Measurements from ENCODE around the gene CMSS1. TPM values are rescaled to one million over a fixed set of nuclear protein-coding genes. Genes with fewer than 3 reads are reported as not detected.
"Not testable (repeated sequence)": the region's sequence is repeated elsewhere in the genome, so short reads cannot be mapped to it uniquely, and the experiment has no call there.

Gene CMSS1
- total RNA-seq, 2 experiments from 2014 or later: 34.8 to 37.2 TPM

DNA sequence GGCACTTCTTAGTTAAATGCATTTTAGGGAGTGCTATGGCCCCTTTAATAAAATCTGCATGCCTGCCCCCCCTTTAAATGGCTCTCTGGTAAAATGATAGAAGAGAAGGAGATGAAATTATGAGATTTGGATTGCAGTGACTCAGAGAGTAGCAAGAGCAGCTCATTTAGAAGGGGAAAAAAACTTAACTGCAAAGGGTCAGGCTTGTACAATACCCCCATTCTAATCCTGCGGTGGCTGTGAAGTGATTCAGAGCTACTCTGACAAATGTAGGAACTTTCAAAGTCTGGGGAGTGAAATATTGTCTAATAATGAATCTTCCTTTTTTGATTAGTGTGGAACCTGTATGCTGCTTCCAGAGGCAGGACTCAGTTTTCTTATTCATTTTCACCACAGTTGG is 399.1 kb downstream of the CMSS1 start:
- Mint-ChIP-seq H3K36me3 (ENCODE audit: low read depth) (peaks cover 11% of the 10 kb centered on the region), H3K4me3 (no peak overlapping the region), H3K27ac (no peak overlapping the region), H3K4me1 (peaks cover 6% of the 10 kb centered on the region), H3K27me3 (peaks cover 34% of the 10 kb centered on the region), H3K9me3 (peaks cover 12% of the 10 kb centered on the region)
- POLR2A ChIA-PET: no interaction called here
- CTCF ChIA-PET: interaction anchor here (1.3 kb wide), 1 partner anchor 142 kb away, joined by 3 read pairs; no protein-coding TSS in a partner anchor
- DNase-seq: no peak

GRCh38 chr3:100221159-100221558 is 403.5 kb downstream of the CMSS1 start:
- ChIA-PET POLR2A (no interaction called here), CTCF (interaction anchor here (1.0 to 1.2 kb wide), 2 partner anchors 9 to 13 kb away, joined by 3 read pairs; no protein-coding TSS in a partner anchor)
- DNase-seq: no peak
- Mint-ChIP-seq H3K36me3 (ENCODE audit: low read depth) (peaks cover 11% of the 10 kb centered on the region), H3K27ac (no peak overlapping the region), H3K4me1 (peaks cover 6% of the 10 kb centered on the region), H3K4me3 (no peak overlapping the region), H3K27me3 (peaks cover 30% of the 10 kb centered on the region), H3K9me3 (peaks cover 12% of the 10 kb centered on the region)

- no peak overlapping the region for H3K4me3 Mint-ChIP-seq
- peaks cover 2% of the 10 kb centered on the region for H3K36me3 Mint-ChIP-seq (ENCODE audit: low read depth)
- ChIA-PET CTCF (interaction anchor here (0.7 kb wide), 1 partner anchor 156 kb away, joined by 3 read pairs; no protein-coding TSS in a partner anchor), POLR2A (no interaction called here)
- no peak overlapping the region for H3K27ac Mint-ChIP-seq
- H3K27me3 Mint-ChIP-seq: peaks cover 7% of the 10 kb centered on the region
- H3K4me1 Mint-ChIP-seq: peaks cover 13% of the 10 kb centered on the region
- no peak for DNase-seq
- H3K9me3 Mint-ChIP-seq: no peaks in the 10 kb centered on the region
Measured at GRCh38 chr3:100225193-100225592, 407.5 kb downstream of the CMSS1 start.

- no peak overlapping the region for H3K4me3 Mint-ChIP-seq
- peaks cover 4% of the 10 kb centered on the region for H3K27me3 Mint-ChIP-seq
- peaks cover under 1% of the 10 kb centered on the region for H3K36me3 Mint-ChIP-seq (ENCODE audit: low read depth)
- H3K4me1 Mint-ChIP-seq: peaks cover 12% of the 10 kb centered on the region
- H3K27ac Mint-ChIP-seq: no peak overlapping the region
- ChIA-PET POLR2A (no interaction called here), CTCF (no interaction called here)
- H3K9me3 Mint-ChIP-seq: no peaks in the 10 kb centered on the region
- DNase-seq: no peak
Measured at GRCh38 chr3:100225883-100226282, 408.2 kb downstream of the CMSS1 start.

DNA sequence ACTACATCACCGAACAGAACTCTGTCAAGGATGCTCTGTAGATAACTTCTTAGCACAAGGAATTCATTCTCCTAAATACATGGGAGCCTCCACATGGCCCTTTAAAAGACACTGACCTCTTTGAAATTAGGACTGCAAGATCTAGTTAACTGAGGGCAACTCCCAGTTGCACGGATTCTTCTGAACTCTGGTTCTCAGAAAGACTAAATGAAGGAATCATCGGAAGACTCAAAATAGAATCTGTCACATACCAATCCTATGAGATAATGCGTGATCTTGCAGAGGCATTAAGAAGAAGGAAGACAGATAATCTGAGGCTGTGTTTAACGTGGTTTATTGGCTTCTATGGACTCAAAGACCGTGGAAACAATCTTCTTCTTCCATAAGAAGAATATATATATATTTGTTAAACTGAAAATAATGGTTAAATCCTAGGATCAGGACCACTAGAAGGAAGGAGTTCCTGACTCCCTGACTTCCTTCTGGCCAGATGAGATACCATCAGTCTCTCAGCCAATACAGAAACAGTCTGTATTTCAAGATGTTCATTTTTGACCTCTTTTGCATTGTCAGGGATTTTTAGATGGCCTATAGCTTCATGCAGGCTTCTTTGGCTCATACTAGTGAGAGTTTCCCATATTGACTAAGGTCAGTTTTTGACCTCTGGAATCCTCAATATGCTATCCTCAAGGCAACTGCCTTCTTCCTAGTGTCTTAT is 409.2 kb downstream of the CMSS1 start:
- DNase-seq: no peak
- Mint-ChIP-seq H3K4me3 (no peak overlapping the region), H3K36me3 (ENCODE audit: low read depth) (no peaks in the 10 kb centered on the region), H3K27ac (no peak overlapping the region), H3K4me1 (peaks cover 7% of the 10 kb centered on the region), H3K9me3 (no peaks in the 10 kb centered on the region), H3K27me3 (peaks cover 4% of the 10 kb centered on the region)
- ChIA-PET POLR2A (interaction anchor here (1.0 kb wide), 1 partner anchor 10 kb away, joined by 3 read pairs; no protein-coding TSS in a partner anchor), CTCF (interaction anchor here (0.5 kb wide), 1 partner anchor 29 kb away, joined by 3 read pairs; no protein-coding TSS in a partner anchor)

- CTCF ChIA-PET: interaction anchor here (0.5 kb wide), 1 partner anchor 29 kb away, joined by 3 read pairs; no protein-coding TSS in a partner anchor
- POLR2A ChIA-PET: interaction anchor here (1.0 kb wide), 1 partner anchor 9 kb away, joined by 3 read pairs; no protein-coding TSS in a partner anchor
- no peak for DNase-seq
- Mint-ChIP-seq H3K9me3 (no peaks in the 10 kb centered on the region), H3K4me3 (no peak overlapping the region), H3K36me3 (ENCODE audit: low read depth) (no peaks in the 10 kb centered on the region), H3K27me3 (peaks cover 4% of the 10 kb centered on the region), H3K4me1 (peaks cover 7% of the 10 kb centered on the region), H3K27ac (no peak overlapping the region)
Measured at GRCh38 chr3:100227511-100227921, 409.9 kb downstream of the CMSS1 start.

DNA sequence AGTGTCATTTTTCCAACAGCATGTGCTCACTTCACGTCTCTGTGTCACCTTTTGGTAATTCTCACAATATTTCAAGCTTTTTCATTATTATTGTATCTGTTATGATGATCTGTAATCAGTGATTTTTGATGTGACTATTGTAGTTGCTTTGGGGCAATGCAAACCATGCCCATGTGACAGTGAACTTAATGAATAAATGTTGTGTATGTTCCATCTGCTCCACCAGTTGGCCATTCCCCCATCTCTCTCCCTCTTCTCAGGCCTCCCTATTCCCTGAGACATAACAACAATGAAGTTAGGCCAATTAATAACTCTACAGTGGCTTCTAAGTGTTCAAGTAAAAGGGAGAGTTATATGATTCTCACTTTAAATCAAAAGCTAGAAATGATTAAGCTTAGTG is 410.6 kb downstream of the CMSS1 start:
- Mint-ChIP-seq H3K4me3 (no peak overlapping the region), H3K9me3 (no peaks in the 10 kb centered on the region), H3K36me3 (ENCODE audit: low read depth) (no peaks in the 10 kb centered on the region), H3K4me1 (peaks cover 7% of the 10 kb centered on the region), H3K27ac (no peak overlapping the region), H3K27me3 (peaks cover 3% of the 10 kb centered on the region)
- ChIA-PET POLR2A (no interaction called here), CTCF (interaction anchor here (1.0 to 1.3 kb wide), 2 partner anchors 10 to 14 kb away, joined by 3 read pairs; no protein-coding TSS in a partner anchor)
- no peak for DNase-seq

- POLR2A ChIA-PET: interaction anchor here (0.7 kb wide), 1 partner anchor 436 kb away, joined by 4 read pairs; no protein-coding TSS in a partner anchor
- CTCF ChIA-PET: interaction anchor here (1.0 to 1.3 kb wide), 3 partner anchors 11 to 15 kb away, joined by 3 read pairs; no protein-coding TSS in a partner anchor
- H3K4me3 Mint-ChIP-seq; H3K27me3 Mint-ChIP-seq; H3K27ac Mint-ChIP-seq; H3K9me3 Mint-ChIP-seq; DNase-seq; H3K36me3 Mint-ChIP-seq (ENCODE audit: low read depth); H3K4me1 Mint-ChIP-seq: not testable (repeated sequence)
Measured at GRCh38 chr3:100229188-100229587, 411.5 kb downstream of the CMSS1 start.

DNA sequence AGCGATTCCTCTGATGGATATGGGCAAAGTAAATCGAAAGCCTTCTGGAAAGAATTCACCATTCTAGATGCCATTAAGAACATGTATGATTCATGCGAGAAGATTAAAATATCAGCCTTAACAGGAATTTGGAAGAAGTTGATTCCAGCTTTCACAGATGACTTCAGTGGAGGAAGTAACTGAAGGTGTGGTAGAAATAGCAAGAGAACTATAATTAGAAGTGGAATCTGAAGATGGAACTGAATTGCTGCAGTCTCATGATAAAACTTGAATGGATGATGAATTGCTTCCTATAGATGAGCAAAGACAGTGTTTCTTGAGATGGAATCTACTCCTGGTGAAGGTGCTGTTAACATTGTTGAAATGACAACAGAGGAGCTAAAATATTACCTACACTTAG is 413.0 kb downstream of the CMSS1 start:
- POLR2A ChIA-PET: no interaction called here
- Mint-ChIP-seq H3K4me1 (peaks cover 7% of the 10 kb centered on the region), H3K4me3 (no peak overlapping the region), H3K9me3 (no peaks in the 10 kb centered on the region), H3K36me3 (ENCODE audit: low read depth) (no peaks in the 10 kb centered on the region), H3K27me3 (peaks cover 12% of the 10 kb centered on the region), H3K27ac (no peak overlapping the region)
- no peak for DNase-seq
- CTCF ChIA-PET: interaction anchor here (1.1 kb wide), 1 partner anchor 10 kb away, joined by 3 read pairs; no protein-coding TSS in a partner anchor

Small RNA genes lying within 50 kb of the gene (microRNA-seq; reads per million reads assigned to microRNA genes)
- gene MIR3921 (ENCODE audit: borderline microRNAs expressed, borderline replicate concordance): not detected

Other genes with a start within 250 kb of the CMSS1 start
- under 1 TPM in 1 of 2 experiments, not detected in 1; 0.07 TPM for gene COL8A1, start 179.3 kb upstream of the CMSS1 start, total RNA-seq

Measured in activated CD4-positive, alpha-beta T cell treated with anti-CD3 and anti-CD28 coated beads, Interleukin-2, amount 10 ng/mL, durations not matched to agents 7 days and 5 days (primary cell).